GM12878 (cell line): ENCODE measurements around the gene CATSPERZ. TPM values are rescaled to one million over a fixed set of nuclear protein-coding genes. Genes with fewer than 3 reads are reported as not detected.

ENCODE experiments used
- ASH2L ChIP-seq: fragments of 300-600, 200-600 bp; sonication (generic); IDR thresholded peaks from 2 replicates; pipeline ENCODE4 v1.6.1; 2017; ENCODE audit warnings: low read depth, mild to moderate bottlenecking, borderline replicate concordance
- ATF3 ChIP-seq: IDR thresholded peaks from 2 replicates; pipeline ENCODE4 v1.6.1; 2011; ENCODE audit warnings: low read depth, mild to moderate bottlenecking, low read length, moderate library complexity, borderline replicate concordance; ENCODE audit errors: extremely low read depth
- BMI1 ChIP-seq: fragments of 450-650 bp; IDR thresholded peaks from 2 replicates; pipeline ENCODE4 v1.6.1; 2016; ENCODE audit warnings: mild to moderate bottlenecking, moderate library complexity, borderline replicate concordance
- E2F4 ChIP-seq: IDR thresholded peaks from 2 replicates; pipeline ENCODE4 v1.6.1; 2012; ENCODE audit warnings: low read depth, low read length, improper control_type of control experiment
- HCFC1 ChIP-seq: fragments of 150-350 bp; IDR thresholded peaks from 2 replicates; pipeline ENCODE4 v1.6.1; 2014; ENCODE audit warnings: low read length
- KLF5 ChIP-seq: fragments of 450-650 bp; IDR thresholded peaks from 2 replicates; pipeline ENCODE4 v1.6.1; 2014; ENCODE audit warnings: mild to moderate bottlenecking; ENCODE audit not compliant: partially characterized antibody
- LARP7 ChIP-seq: fragments of 450-650 bp; IDR thresholded peaks from 2 replicates; pipeline ENCODE4 v1.6.1; 2017; ENCODE audit warnings: mild to moderate bottlenecking
- MXI1 ChIP-seq: fragments of 150-350 bp; IDR thresholded peaks from 2 replicates; pipeline ENCODE4 v1.6.1; 2011; ENCODE audit warnings: low read depth, mild to moderate bottlenecking, inconsistent platforms, low read length, improper control_type of control experiment
- NFYB ChIP-seq: IDR thresholded peaks from 2 replicates; pipeline ENCODE4 v1.6.1; 2011; ENCODE audit warnings: low read depth, mild to moderate bottlenecking, low read length, improper control_type of control experiment, moderate library complexity; ENCODE audit not compliant: insufficient read depth
- POU2F2 ChIP-seq: IDR thresholded peaks from 3 replicates; pipeline ENCODE4 v1.6.1; 2011; ENCODE audit warnings: low read depth, mild to moderate bottlenecking, low read length, borderline replicate concordance
- RELA ChIP-seq: fragments of 450-650 bp; IDR thresholded peaks from 2 replicates; pipeline ENCODE4 v1.8.0; 2014; ENCODE audit warnings: borderline replicate concordance; ENCODE audit not compliant: partially characterized antibody
- REST ChIP-seq: IDR thresholded peaks from 2 replicates; pipeline ENCODE4 v1.6.1; 2012; ENCODE audit warnings: mild to moderate bottlenecking, low read depth, low read length
- SKIL ChIP-seq: fragments of 450-650 bp; IDR thresholded peaks from 2 replicates; pipeline ENCODE4 v1.6.1; 2017; ENCODE audit warnings: mild to moderate bottlenecking, low read depth, inconsistent platforms; ENCODE audit not compliant: poor library complexity, severe bottlenecking
- SP1 ChIP-seq: IDR thresholded peaks from one replicate; pipeline ENCODE4 v1.6.1; 2011; ENCODE audit warnings: low read depth, low read length
- TBL1XR1 ChIP-seq: IDR thresholded peaks from 2 replicates; pipeline ENCODE4 v1.6.1; 2012; ENCODE audit warnings: low read depth, low read length, improper control_type of control experiment
- TCF7 ChIP-seq: IDR thresholded peaks from 2 replicates; pipeline ENCODE4 v1.6.1; 2014; ENCODE audit warnings: antibody characterized with exemption, borderline replicate concordance
- ZNF622 ChIP-seq: fragments of 450-650 bp; IDR thresholded peaks from 2 replicates; pipeline ENCODE4 v1.6.1; 2017; ENCODE audit warnings: mild to moderate bottlenecking, inconsistent platforms
- ZNF687 ChIP-seq: fragments of 450-650 bp; IDR thresholded peaks from 2 replicates; pipeline ENCODE4 v1.6.1; 2017; ENCODE audit warnings: mild to moderate bottlenecking, moderate library complexity
- polyA plus RNA-seq, 11 experiments: library from polyadenylated mRNA; depleted of rRNA in 4 of 11; unstranded in 6 of 11; stranded (reverse) in 5 of 11; fragments of >200 nt; fragmentation: Nextera tagmentation in 4 of 11; fragmentation: Illumina TruSeq in 1 of 11; extraction: Ambion mirVana in 4 of 11; extraction: Trizol in 1 of 11; gene quantifications; 1 replicate in 1 of 11; 2 replicates in 10 of 11; pipeline versions ENCODE4 v1.2.1 to v1.2.3, GENCODE V29; 2011 to 2016; ENCODE audit warnings: inconsistent platforms in 2 of 11, missing spikeins in 2 of 11, low read depth in 1 of 11
- total RNA-seq, 4 experiments: library from RNA; depleted of rRNA in 3 of 4; stranded (reverse); fragments of >200 nt in 3 of 4; fragmentation: Illumina TruSeq in 1 of 4; extraction: Trizol in 1 of 4; gene quantifications; 2 replicates each; pipeline versions ENCODE4 v1.2.1 to v1.2.3, GENCODE V29; 2013 to 2021

The CATSPERZ gene
- total and polyA plus RNA-seq, 10 of the 15 experiments (the other 5 are each of a cell fraction or from before 2014, with no cell fraction given), result 0.12 to 0.31 TPM; not detected in 8

GRCh38 chr11:64304316-64305072 lies 4.3 kb downstream of the CATSPERZ start (continued):
- 0 out of 2 replicates have a peak, but pooled peaks have one; percentile 45 for TF ChIP-seq ZNF687
- TF ChIP-seq TBL1XR1, result no peak
- peak; percentile 58 for TF ChIP-seq SKIL
- no peak for TF ChIP-seq REST
- TF ChIP-seq E2F4, result no peak
- TF ChIP-seq ASH2L, result no peak
- no peak for TF ChIP-seq BMI1
- TF ChIP-seq RELA, result no peak
- no peak for TF ChIP-seq NFYB
- TF ChIP-seq HCFC1, result peak; percentile 25; the same call in 1 of the 2 replicates
- TF ChIP-seq KLF5, result peak; percentile 61
- peak; percentile 88 for TF ChIP-seq LARP7
- TF ChIP-seq SP1, result no peak
- TF ChIP-seq POU2F2, result 0 out of 3 replicates have a peak, but pooled peaks have one; percentile 9
- TF ChIP-seq ATF3, result no peak
- TF ChIP-seq TCF7, result no peak
- TF ChIP-seq ZNF622, result no peak
- TF ChIP-seq MXI1, result peak; percentile 79; the same call in 1 of the 2 replicates
